GF-D8 (cell line): ENCODE data around the gene SLC6A1.

Experiments used
- DNase-seq: peaks from one replicate; lab custom pipeline; 2025; lab: John Stamatoyannopoulos, UW

SLC6A1 gene

DNA sequence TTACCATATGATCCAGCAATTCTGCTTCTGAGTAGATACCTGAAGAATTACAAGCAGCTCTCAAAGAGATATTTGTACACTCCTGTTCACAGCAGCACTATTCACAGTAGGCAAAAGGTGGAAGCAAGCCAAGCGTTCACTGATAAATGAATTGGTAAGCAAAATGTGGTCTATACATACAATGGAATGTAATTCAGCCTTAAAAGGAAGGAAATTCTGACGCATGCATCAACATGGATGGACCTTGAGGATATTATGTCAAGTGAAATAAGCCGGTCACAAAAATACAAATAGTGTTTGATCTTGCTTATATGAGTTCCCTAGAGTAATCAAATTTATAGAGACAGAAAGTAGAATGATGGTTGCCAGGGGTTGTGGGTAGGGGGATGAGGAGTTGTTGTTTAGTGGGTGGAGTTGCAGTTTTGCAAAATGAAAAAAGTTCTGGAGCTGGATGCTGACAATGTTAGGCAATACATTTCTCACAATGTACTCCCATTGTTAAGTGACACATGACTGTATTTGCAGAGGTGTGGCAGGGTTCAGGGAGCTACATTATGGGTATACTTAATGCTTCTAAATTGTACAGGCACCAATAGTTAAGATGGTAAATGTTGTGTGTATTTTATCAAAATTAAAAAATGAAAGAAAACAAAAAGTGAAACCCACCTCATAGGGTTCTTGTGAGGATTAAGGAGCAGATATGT lies 26.7 kb downstream of the SLC6A1 start:
- no peak for DNase-seq

DNA sequence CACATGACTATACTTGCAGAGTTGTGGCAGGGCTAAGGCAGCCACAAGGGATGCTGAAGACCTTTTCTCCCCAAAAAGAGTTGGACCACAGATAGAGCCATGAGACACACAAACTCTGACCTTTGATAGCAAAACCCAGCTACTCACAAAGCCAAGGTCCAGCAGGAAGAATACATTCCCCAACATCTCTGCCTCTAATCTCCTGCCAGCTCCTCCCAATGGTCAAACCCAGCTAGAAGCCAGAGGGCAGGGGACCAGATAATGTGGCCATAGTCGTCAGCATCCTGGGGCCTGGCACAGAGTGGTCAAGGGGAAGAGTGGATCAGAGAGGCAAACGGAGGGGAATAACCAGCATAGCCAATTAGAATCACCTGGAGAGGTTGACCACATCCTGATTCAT lies 28.2 kb downstream of the SLC6A1 start:
- DNase-seq, result no peak

DNA sequence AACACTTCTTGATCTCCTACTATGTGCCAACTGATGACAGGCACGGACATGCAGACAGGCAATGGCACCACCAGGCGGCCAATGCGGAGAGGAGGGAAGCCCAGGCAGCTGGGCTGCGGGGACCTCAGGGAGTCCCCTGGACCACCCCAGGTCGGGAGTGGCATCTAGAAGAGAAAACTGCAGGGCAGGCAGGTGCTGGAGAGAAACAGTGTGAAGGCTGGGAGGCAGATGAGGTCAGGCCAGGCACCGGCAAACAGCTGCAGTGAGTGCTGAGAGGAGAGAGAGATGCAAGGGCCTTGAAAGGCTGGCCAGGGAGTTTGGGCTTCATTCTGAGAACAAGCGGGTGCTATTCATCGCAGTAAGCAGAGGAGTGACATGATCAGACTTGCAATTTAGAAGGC lies 29.1 kb downstream of the SLC6A1 start:
- no peak for DNase-seq

DNA sequence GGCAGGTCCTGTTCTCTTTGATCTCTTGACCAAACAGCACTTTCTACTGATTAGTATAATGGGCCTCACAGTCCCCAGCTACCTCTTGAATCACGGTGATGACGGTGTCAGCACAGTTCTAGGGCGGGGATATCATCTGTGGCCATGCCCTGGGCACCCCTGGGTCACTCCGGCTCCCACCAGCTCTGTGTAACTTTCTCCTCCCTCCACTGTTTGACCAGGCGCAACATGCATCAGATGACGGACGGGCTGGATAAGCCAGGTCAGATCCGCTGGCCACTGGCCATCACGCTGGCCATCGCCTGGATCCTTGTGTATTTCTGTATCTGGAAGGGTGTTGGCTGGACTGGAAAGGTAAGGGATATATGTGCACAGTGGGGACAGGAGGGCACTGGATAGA lies 29.6 kb downstream of the SLC6A1 start:
- no peak for DNase-seq

DNA sequence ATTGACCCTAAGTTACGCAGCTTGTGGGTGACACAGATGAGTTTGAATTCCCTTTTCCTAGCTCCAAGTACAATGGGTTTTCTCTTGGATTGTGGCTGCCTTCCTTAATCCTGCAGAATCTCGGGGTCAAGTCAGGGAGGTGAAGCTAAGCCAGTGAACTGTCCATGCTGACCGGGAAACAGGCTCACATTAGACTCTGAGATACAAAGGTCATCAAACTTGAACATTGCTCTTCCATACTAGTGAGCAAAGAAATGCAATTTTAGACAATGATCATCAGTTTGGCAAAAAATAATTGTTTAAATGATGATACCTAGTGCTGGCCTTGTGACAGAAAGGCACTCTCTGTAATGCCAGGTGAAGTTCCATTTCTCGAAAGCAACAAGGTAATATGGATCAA lies 31.6 kb downstream of the SLC6A1 start:
- no peak for DNase-seq

DNA sequence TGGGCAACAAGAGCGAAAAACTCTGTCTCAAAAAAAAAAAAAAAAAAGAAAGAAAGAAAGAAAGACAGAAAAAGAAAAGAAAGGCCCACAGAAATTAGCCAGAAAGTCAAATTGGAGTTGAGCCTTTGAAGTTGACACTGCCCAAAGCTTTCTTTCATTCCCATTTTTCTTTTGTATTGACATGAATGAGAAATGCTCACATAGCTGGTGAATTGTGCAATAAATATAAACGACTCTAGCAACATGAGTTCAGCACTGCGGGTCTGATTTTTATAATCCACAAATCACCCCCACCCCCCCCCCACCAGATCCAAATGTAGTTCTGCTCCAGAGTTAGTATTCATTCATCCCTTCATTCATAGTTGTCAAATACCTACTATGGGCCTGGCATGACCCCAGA lies 37.4 kb downstream of the SLC6A1 start:
- DNase-seq, result no peak

DNA sequence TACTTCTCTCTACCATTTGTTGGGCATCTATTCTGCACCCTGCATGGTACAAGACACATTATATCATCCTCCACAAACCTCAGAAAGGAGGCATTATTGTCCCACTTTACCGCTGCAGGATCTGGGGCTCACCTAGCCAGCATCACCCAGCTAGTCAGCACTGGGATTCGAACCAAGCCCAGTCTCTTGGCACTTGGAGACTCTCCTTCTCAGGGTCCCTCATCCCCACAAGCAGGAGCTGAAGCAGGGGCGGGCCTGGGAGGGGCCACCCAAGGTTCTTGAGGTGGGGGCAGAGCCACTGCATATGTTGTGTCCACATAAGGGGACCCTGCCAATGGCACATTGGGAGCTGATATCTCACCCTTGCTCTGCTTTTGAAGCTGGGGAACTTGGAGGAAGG lies 41.3 kb downstream of the SLC6A1 start:
- DNase-seq, result no peak

DNA sequence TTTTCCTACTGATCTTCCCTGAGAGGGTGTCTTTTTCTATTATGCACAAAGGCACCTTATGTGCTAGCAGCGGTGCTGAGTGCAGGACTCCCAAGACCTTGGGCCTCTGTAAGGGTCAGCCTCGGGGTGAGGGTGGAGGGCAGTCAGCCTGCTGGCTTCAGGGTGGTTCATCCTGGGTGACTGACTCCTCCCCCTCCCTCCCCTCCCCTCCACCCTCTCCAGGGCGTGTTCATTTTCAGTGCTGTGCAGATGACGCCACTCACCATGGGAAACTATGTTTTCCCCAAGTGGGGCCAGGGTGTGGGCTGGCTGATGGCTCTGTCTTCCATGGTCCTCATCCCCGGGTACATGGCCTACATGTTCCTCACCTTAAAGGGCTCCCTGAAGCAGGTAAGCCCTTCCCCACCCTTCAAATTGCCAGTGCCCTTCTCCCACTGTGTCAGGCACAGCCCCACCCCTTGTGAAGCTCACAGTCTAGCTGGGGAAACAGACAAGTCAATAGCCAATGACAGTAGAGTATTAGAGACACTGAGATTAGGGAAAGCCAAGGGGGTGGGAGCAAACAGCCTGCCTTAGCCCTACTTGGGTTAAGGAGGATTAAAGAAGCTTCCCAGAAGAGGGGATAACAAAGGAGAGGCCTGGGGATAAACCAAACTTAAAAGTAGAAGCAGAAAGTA lies 41.9 kb downstream of the SLC6A1 start:
- DNase-seq, result no peak

DNA sequence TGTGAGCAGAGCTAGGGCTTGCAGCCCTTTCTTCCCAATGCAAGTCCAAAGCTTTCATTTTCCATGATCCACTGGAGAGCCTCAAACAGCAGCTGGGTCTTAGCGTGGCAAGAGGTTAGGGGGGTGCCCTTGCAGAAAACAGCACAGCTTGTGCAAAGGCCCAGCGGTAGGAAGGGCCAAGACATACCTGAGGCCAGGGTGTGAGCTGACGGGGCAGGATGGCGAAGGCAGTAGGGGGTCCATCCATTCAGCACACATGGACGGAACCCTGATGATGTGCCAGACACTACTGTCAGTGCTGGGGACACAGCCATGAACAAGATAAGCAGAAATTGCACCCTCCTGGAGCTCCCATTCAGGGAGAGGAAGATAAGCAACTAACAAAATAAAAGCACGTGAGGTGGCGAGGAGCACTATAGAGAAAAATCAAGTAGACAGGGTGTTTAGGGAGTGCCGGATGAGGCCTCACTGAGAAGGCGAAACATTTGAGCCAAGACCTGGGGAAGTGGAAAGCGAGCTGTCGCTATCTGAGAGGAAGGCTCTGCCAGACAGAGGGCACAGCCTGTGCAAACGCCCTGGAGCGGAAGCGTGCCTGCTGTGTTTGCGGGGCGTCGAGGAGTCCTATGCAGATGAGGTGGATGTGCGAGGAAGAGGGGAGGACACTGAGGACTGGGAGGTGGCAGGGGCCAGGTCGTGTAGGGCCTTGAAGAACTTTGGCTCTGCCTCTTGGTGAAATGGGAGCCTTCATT lies 43.4 kb downstream of the SLC6A1 start:
- DNase-seq, result no peak

DNA sequence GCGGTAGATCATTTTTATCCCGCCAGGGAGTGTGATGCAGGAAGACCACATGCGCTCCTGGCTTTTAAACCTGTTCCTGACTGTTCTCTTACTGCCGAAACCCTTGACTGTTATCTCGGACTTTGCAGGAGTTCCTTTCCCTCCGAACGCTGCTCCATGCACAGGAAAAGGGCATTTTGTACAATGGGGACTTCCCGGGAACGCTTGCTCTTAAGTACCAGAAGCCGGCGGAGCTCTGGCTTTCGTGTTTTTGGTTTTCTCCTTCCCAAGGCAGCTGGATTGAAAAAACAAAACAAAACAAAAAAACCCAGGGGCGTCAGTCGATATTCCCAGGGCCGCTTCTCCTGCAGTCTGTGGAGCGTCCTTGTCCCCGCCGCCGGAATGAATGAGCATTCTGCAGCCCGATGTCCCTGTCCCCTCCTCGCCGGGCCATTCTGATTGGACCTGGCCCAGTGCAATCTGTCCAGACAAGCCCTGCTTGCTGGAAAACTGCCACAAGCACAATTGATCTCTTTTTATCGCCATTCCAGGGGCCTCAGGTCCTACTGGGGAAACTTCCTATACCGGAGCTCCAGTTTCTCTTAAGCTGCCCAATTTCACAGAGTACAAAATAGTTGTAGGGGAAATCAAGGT lies 44.8 kb downstream of the SLC6A1 start:
- DNase-seq, result no peak

DNA sequence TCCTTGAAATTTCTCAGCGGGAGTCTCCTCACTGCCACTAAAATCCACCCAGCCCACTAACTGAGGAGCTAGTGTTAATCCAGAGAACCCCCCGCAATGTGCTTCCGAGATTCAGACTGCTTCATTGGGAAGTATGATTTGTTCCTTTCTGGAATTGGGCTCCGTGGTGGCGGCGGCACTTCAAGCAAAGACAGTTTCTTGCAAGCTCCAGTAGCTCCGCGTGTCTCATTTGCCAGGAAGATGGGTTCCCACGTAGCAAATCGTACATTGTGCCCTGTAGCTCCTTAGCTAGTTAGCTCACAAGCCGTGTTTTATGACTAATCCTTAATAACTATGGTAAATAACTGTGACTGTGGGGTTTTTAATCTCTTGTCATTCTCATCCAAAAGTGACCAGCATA lies 45.4 kb downstream of the SLC6A1 start:
- no peak for DNase-seq

DNA sequence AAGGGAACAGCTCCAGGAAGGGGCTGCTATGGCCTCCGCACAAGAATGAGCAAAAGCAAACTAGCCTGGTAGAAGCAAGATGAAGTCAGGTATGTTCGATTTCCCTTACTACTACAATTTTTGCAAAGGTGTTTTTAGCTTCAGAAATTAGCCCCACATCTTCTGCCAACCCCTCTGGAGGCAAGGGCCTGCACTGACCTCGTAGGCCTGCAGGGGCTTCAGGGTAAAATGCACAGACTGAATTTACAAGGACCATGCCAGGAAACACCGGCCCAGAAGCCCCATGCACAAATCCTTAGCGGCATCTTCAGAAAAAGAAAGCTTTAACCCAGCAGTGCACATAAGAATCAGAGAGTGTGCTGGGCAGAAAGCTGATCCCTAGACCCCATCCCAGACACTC lies 53.0 kb downstream of the SLC6A1 start:
- no peak for DNase-seq

DNA sequence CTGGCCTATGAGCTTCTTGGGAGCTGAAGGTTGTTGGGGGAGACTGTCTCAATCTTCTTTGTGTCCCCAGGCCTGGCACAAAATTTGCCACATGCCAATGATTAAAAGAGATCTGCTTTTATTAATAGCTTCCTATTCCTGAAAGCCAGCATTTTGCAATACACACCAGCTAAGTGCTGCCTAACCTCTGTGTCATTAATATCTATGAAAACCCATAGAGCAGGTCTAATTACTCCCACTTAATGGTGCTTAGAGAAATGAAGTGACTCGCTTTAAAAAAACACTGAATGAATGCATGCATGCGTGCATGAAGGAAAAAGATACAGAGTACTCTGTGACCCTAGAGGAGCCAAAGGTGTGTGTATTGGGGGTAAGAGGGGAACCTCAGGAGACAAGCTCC lies 55.0 kb downstream of the SLC6A1 start:
- no peak for DNase-seq

DNA sequence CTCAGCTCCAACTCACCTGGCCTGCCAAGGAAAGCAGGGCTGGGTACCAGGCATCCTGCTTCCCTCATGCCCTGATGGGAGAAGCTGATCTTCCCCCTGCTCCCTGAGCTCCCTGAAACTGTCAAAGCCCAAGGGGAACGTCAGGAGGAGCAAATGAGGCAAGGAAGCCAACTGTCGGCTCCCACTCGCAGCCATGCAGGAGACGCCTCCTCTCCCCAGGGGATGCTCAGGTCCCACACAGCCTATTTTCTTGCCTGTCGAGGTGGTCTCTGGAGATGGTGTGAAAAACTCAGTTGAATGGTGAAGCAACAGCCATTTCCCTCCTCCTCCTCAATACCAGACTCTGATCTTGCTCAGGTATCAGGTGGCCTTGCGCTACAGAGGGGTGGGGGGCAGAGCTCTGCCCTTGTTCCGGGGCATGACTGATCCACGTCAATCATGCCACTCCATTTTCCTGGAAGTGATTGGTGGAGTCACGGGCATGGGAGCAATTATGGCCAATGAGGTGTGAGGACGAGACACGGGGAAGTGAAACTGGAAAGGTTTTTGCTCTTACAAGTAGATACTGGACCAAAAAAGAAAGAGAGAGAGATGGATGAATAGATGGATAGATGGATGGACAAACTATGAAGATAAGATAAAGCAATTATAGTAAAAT lies 58.2 kb downstream of the SLC6A1 start:
- no peak for DNase-seq

DNA sequence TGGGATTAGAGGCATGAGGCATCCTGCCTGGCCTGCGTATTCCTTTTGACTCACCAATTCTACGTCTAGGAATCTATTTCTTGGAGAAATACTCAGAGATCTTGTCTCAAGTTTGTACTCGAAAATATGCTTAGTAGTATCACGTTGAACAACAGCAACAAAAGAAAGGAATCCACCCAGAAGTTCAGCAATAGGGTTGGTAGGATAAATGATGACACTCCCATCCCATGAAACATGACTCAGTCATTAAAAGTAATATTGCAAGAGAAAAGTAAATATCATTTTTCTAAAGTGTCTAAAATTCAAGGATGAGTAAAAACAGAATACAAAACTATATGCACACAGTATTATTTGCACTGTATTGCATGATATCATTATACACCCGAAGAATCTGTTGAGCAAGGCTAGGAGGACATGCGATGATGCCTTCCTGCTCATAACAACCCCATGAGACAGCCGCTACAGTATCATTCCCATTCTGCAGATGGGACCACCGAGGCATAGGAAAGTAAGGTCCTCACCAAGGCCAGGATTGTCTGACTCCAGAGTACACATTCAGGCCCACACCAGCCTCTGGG lies 61.5 kb downstream of the SLC6A1 start:
- no peak for DNase-seq

DNA sequence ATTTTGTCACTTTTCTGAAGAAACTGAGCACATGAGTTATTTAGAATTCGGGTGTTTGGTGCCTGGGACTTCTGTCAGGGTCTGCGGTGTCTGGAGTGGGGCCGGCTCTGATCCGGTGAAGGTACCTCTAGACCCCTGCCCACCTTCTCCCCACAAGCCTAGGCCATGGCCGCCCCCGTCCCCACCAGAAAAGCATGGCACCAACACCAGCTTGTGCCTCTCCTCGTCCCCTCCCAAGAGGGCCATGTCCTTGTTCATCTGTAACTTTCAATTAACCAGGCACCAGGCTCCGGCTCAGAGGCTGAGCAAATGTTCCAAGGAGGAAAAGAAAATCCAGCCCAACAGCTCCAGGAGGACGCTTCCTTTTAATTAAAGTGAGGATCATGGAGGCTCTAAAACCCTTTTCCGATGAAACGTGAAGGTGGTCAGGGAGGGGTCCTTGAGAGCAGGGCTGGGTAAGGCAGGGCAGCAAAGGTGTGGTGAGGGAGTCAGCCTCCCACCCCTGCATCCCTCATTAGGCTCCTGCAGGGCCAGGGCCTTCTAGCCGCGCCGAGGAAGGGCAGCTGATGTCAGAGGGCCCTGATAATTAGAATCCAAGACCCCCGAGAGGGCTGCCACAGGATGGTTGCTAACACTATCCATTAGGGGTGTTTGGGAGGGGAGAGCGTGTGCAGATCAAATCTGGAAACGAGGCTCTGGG lies 62.3 kb downstream of the SLC6A1 start:
- DNase-seq, result no peak

DNA sequence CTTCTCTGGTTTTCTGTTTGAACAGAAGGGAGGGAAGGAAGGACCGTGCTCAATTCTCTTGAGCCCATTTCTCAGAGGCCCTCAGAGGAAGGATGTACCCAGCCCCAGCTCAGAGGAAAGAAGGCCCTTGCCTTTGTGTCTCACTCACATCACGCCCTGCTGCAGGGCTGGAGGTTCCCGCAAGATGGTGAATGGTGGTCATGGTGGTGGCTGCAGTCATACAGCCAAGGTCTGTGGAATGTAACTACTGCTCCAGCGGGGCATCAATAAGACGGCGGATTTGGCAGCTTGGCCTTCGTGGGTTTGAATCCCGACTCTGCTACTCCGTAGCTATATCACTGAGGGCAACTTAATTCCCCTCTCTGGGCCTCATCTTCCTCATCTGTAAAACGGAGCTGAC lies 62.9 kb downstream of the SLC6A1 start:
- DNase-seq, result no peak

DNA sequence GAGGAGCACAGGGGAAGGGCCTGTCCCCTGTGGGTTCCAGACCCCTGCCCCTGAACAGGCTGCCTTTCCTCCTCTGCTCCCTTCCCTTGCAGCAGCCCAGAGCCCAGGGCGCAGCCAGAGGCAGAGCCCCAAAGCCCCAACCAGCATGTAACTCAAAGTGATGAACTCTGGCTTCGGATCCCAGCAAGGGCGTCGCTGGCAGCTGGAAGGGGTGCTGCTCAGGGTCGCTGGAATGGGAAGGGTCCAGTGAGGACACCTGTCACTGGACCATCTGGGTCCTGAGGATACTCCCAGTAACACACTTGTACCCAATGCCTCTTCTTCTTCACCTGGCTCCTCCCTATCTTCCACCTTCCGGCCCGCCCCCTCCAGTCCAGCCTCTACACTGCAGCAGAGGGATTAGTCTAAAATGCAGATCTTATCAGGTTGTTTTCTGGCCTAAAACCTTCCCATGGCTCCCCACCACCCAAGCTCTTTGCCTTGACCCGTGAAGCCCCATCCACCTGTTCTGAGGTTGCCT lies 64.0 kb downstream of the SLC6A1 start:
- no peak for DNase-seq

DNA sequence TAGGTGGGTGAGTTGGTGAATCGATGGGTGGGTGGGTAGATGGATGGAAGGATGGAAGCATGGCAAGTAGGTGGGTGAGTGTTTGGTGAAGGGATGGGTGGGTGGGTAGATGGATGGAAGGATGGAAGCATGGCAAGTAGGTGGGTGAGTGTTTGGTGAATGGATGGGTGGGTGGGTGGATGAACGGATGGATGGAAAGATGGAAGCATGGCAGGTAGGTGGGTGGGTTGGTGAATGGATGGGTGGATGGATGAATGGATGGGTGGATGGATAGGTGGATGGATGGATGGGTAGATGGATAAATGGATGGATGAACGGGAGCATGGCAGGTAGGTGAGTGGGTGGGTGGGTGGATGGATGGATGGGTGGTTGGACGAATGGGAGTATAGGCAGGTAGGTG lies 65.1 kb downstream of the SLC6A1 start:
- DNase-seq, result no peak

DNA sequence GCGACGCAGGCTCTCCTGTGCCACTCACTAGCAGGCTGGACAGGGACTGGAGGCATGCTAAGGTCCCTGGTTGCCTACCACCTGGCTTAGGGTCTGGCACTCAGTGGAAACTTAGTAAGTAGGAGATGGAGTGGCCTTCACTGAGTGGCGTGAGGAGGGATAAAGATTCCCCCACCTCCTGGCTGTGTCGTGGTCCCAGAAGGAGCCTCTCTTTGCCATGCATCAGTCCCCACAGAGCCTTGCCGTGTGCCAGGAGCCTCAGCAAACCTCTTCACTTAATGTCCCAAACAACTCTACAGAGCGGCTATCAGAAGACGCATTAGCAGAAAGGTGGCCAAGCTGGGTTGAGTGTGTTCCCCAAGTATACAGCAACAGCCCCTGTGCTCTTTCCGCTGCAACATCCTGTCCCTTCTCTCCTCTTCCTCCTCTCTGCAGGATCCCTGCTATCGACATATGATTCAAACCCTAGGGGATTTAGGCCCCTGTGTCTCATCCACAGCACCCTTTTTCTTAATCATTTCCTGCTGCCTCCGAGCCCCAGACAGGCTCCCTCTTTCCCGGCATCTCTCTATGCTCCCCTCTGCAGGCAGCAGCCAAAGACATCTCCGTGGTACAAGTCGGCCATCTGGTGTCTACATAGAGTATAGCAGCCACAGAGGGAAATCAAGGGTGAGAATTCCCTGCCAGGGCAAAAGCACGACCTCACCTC lies 66.7 kb downstream of the SLC6A1 start:
- no peak for DNase-seq

DNA sequence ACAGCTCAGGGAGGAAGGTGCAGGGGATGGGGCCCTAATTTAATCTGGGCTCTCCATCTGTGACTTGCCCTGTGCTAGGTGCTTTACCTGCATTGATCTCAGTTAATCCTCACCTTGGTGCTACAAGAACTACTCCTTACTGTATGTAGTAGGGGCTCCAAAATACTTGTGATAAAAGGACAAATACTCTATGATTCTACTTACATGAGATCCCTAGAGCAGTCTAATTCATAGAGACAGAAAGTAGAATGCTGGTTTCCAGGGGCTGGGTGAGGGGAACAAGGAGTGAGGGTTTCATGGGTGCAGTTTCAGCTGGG lies 67.2 kb downstream of the SLC6A1 start:
- no peak for DNase-seq
